ENCODE measurements around the gene EZR.

- no peak for TF ChIP-seq EZH2 (IDR thresholded peaks at IDR 0.05; ENCODE audit: borderline replicate concordance, low read length)
- no peak for TF ChIP-seq CTCF (conservative IDR thresholded peaks at IDR 0.05 in 1 of 2, IDR thresholded peaks at IDR 0.05 in 1 of 2; ENCODE audit: extremely low read depth in 1 of 2, insufficient read depth in 1 of 2, low read depth in 1 of 2, low read length in 2 of 2)
Observed at GRCh38 chr6:158837684-158838625, 18.8 kb upstream of the EZR start.
